ENCODE results near the gene NEDD4L. TPM values are rescaled to one million over a fixed set of nuclear protein-coding genes. Genes with fewer than 3 reads are reported as not detected.

Gene NEDD4L
- total and polyA plus RNA-seq, 12 donors: 17.8 to 110 (median 37.6) TPM

GRCh38 chr18:58222432-58223125, 178.6 kb downstream of the NEDD4L start:
- peak in 1 of 7 donors; percentile 3 for DNase-seq
- no peak for TF ChIP-seq POLR2A (IDR thresholded peaks at IDR 0.05)
- TF ChIP-seq CTCF (IDR thresholded peaks at IDR 0.05): no peak
- Histone ChIP-seq H3K36me3 (replicated peaks in 1 of 2) (no peaks in the 10 kb centered on the region), H3K27me3 (no peaks in the 10 kb centered on the region), H3K4me3 (no peak overlapping the region), H3K4me1 (replicated peaks in 1 of 2) (peaks cover 13 to 34% of the 10 kb centered on the region in 2 donors), H3K27ac (peak overlapping the region in 1 of 5 donors; percentile 14), H3K9me3 (replicated peaks in 1 of 3) (no peaks in the 10 kb centered on the region)
- intact Hi-C loops (cut with DNase I): no loop called here
- 91 to 93% (median 92%) methylated on average over 3 of the region's 3 CpGs for WGBS, 4 donors

GRCh38 chr18:58223717-58224424, 179.8 kb downstream of the NEDD4L start:
- Histone ChIP-seq H3K4me1 (replicated peaks in 1 of 2) (peaks cover 13 to 34% of the 10 kb centered on the region in 2 donors), H3K9me3 (replicated peaks in 1 of 3) (no peaks in the 10 kb centered on the region), H3K27ac (peak overlapping the region; percentile 71 to 94 (median 90)), H3K36me3 (replicated peaks in 1 of 2) (no peaks in the 10 kb centered on the region), H3K4me3 (peak overlapping the region in 1 of 4 donors; percentile 10), H3K27me3 (no peaks in the 10 kb centered on the region)
- 33 to 40% (median 36%) methylated on average over 14 to 15 of the region's 15 CpGs for WGBS, 4 donors
- peak; percentile 73 to 91 (median 84) for DNase-seq
- intact Hi-C loops (cut with DNase I): no loop called here
- TF ChIP-seq CTCF (IDR thresholded peaks at IDR 0.05): no peak
- peak in 1 of 2 donors; percentile 68 for TF ChIP-seq POLR2A (IDR thresholded peaks at IDR 0.05)

DNA sequence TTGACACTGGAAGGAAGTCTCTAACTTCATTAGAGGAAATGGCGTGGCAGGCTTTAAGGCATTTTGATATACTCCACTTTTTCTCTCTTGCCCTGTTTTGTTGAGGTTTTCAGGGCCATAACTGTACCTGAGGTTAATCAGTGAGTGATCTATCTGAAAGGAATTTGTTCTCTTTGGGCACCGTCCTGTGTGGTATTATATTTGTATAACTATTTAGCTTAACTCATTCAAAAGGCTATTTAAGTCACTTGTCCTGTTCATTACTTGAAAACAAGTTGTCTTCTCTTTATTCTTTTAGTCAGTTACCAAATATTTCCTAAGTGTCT, 180.4 kb downstream of the NEDD4L start:
- Histone ChIP-seq H3K27me3 (no peaks in the 10 kb centered on the region), H3K4me3 (no peak overlapping the region), H3K27ac (peak overlapping the region in 4 of 5 donors; percentile 86 to 94 (median 92)), H3K9me3 (replicated peaks in 1 of 3) (no peaks in the 10 kb centered on the region), H3K4me1 (replicated peaks in 1 of 2) (peaks cover 13 to 34% of the 10 kb centered on the region in 2 donors), H3K36me3 (replicated peaks in 1 of 2) (no peaks in the 10 kb centered on the region)
- 18 to 36% (median 28%) methylated on average over 2 of the region's 2 CpGs for WGBS, 4 donors
- intact Hi-C loops (cut with DNase I): no loop called here
- DNase-seq: no peak
- TF ChIP-seq CTCF (IDR thresholded peaks at IDR 0.05): no peak
- no peak for TF ChIP-seq POLR2A (IDR thresholded peaks at IDR 0.05)

- Histone ChIP-seq H3K27me3 (no peaks in the 10 kb centered on the region), H3K9me3 (replicated peaks in 1 of 3) (no peaks in the 10 kb centered on the region), H3K4me3 (no peak overlapping the region), H3K36me3 (replicated peaks in 1 of 2) (no peaks in the 10 kb centered on the region), H3K4me1 (replicated peaks in 1 of 2) (peaks cover 13 to 34% of the 10 kb centered on the region in 2 donors), H3K27ac (peak overlapping the region in 3 of 5 donors; percentile 90 to 94 (median 93))
- intact Hi-C loops (cut with DNase I): no loop called here
- DNase-seq: no peak
- TF ChIP-seq POLR2A (IDR thresholded peaks at IDR 0.05): no peak
- WGBS, 4 donors: 87 to 94% (median 93%) methylated on average over 6 of the region's 6 CpGs
Measured at GRCh38 chr18:58225101-58225500, 181.1 kb downstream of the NEDD4L start.

Measured in adrenal gland (tissue), 12 donors.